ENCODE data around the gene SPEF2.
"Not testable (repeated sequence)": the region's sequence is repeated elsewhere in the genome, so short reads cannot be mapped to it uniquely, and the experiment has no call there.

The SPEF2 gene

GRCh38 chr5:35852773-35853172 lies 235.1 kb downstream of the SPEF2 start:
- no peak for TF ChIP-seq CTCF (IDR thresholded peaks at IDR 0.05; ENCODE audit: low read depth, low read length, missing control alignments)
- no peak for DNase-seq (ENCODE audit: extremely low read depth, low read depth)
- no peak overlapping the region for H3K4me3 ChIP-seq (replicated peaks; ENCODE audit: low read depth, low read length)

- TF ChIP-seq CTCF (IDR thresholded peaks at IDR 0.05; ENCODE audit: low read depth, low read length, missing control alignments) = no peak
- no peak for DNase-seq (ENCODE audit: extremely low read depth, low read depth)
- no peak overlapping the region for H3K4me3 ChIP-seq (replicated peaks; ENCODE audit: low read depth, low read length)
Measured at GRCh38 chr5:35853631-35854030, 236.0 kb downstream of the SPEF2 start.

GRCh38 chr5:35854248-35854647 lies 236.6 kb downstream of the SPEF2 start:
- H3K4me3 ChIP-seq (replicated peaks; ENCODE audit: low read depth, low read length) = no peak overlapping the region
- no peak for DNase-seq (ENCODE audit: extremely low read depth, low read depth)
- no peak for TF ChIP-seq CTCF (IDR thresholded peaks at IDR 0.05; ENCODE audit: low read depth, low read length, missing control alignments)

DNA sequence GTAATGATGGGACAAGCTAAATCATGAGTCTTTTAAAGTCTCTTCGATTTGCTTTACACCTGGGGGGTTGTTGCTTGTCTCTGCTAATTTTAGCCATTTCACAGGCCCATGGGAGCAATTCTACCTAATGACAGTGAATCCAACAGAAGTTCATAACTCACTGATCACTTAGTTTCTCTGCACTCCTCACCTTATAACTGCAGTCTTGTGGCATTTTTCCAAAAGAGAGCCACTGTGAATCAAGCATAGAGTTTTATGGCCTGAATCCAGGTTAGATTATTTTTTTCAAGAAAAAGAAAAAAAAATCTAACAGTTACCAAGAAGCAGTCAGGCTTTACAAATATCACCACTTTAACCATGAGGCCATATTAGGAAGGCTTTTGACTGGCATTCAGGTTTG lies 237.5 kb downstream of the SPEF2 start:
- no peak overlapping the region for H3K4me3 ChIP-seq (replicated peaks; ENCODE audit: low read depth, low read length)
- DNase-seq (ENCODE audit: extremely low read depth, low read depth) = no peak
- no peak for TF ChIP-seq CTCF (IDR thresholded peaks at IDR 0.05; ENCODE audit: low read depth, low read length, missing control alignments)

- DNase-seq (ENCODE audit: extremely low read depth, low read depth); H3K4me3 ChIP-seq (replicated peaks; ENCODE audit: low read depth, low read length): not testable (repeated sequence)
Measured at GRCh38 chr5:35856186-35856764, 238.6 kb downstream of the SPEF2 start.

DNA sequence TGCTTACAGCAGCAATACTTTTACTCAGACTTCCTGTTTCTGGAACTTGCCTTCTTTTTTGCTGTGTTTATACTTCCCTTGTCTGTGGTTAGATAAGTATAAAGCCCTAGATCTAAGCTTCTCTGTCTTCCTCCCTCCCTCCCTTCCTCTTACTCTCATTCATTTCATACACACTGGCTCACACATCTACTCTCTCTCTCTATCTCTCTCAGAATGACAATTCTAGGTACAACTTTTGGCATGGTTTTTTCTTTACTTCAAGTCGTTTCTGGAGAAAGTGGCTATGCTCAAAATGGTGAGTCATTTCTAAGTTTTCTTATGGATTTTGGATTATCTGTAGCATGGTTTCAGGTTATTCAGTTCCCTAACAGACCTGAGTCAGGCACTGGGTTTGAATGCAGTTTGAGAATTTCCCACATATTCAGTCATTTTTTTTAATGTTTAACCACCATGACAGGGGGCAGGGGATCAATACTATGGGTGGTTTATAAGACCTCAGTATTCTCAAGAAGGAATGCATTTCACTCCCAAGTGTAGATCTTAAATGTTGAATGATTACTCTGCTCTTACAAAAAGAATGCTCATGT lies 239.2 kb downstream of the SPEF2 start, which contains the start of gene IL7R:
TSS of gene IL7R (plus strand) at position 127 of the 587 bp plus-strand sequence. CDS start at position 214, 87 bp downstream.
- peak within 1 kb of the TSS; percentile 33 for H3K4me3 ChIP-seq (replicated peaks; ENCODE audit: low read depth, low read length)
- DNase-seq (ENCODE audit: extremely low read depth, low read depth) = no peak
- no peak for TF ChIP-seq CTCF (IDR thresholded peaks at IDR 0.05; ENCODE audit: low read depth, low read length, missing control alignments)

- peak; percentile 55 for DNase-seq (ENCODE audit: extremely low read depth, low read depth)
- peak overlapping the region; percentile 33 for H3K4me3 ChIP-seq (replicated peaks; ENCODE audit: low read depth, low read length)
- TF ChIP-seq CTCF (IDR thresholded peaks at IDR 0.05; ENCODE audit: low read depth, low read length, missing control alignments) = no peak
Measured at GRCh38 chr5:35857606-35858205, 240.0 kb downstream of the SPEF2 start.
